Measurements from ENCODE around the gene ERAP2. TPM values are rescaled to one million over a fixed set of nuclear protein-coding genes. Genes with fewer than 3 reads are reported as not detected.

The ERAP2 gene, protein sequence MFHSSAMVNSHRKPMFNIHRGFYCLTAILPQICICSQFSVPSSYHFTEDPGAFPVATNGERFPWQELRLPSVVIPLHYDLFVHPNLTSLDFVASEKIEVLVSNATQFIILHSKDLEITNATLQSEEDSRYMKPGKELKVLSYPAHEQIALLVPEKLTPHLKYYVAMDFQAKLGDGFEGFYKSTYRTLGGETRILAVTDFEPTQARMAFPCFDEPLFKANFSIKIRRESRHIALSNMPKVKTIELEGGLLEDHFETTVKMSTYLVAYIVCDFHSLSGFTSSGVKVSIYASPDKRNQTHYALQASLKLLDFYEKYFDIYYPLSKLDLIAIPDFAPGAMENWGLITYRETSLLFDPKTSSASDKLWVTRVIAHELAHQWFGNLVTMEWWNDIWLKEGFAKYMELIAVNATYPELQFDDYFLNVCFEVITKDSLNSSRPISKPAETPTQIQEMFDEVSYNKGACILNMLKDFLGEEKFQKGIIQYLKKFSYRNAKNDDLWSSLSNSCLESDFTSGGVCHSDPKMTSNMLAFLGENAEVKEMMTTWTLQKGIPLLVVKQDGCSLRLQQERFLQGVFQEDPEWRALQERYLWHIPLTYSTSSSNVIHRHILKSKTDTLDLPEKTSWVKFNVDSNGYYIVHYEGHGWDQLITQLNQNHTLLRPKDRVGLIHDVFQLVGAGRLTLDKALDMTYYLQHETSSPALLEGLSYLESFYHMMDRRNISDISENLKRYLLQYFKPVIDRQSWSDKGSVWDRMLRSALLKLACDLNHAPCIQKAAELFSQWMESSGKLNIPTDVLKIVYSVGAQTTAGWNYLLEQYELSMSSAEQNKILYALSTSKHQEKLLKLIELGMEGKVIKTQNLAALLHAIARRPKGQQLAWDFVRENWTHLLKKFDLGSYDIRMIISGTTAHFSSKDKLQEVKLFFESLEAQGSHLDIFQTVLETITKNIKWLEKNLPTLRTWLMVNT
- 40.5 TPM for polyA plus RNA-seq (2013, experiment 1 of 2)
- polyA plus RNA-seq (2013, experiment 2 of 2), result 41.4 TPM

DNA sequence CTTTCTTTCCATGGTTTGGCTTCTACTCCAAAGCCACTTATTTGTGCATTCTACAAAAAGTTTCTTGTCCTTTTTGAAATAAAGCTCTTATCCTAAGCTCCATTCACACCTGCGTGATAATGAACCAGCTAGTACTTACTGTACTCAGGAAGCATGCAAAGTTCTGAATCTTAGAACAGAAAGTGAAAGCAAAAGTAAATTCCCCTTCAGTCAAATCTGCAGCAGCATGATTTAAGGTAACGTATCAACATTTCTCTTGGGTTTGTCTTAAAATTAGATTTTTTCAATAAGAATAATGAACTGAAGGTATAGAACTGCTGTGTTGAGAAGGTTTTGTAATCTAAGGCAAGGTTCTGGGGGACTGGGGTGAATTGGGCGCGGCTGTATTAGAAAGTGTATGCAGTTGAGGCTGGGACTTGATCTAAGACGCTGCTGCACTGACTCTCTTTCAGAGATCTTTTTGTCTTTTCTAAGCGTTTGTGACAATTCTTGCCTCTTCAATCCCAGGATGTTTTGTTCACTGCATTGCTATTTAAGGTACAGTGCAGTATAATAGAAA, at the start of gene ERAP2:
TSS of gene ERAP2 (plus strand) at position 209 of the 559 bp plus-strand sequence. CDS start 3,186 bp downstream, outside the sequence.
- peak; percentile 71 for DNase-seq
- H2BK5ac ChIP-seq (ENCODE audit: low read depth, low read length, poor library complexity, severe bottlenecking), result no peak within 1 kb of the TSS
- peak within 1 kb of the TSS; percentile 65 for H3K4me2 ChIP-seq (ENCODE audit: low read length, poor library complexity, severe bottlenecking)
- peak within 1 kb of the TSS; percentile 83 for H2AK5ac ChIP-seq (ENCODE audit: low read length, severe bottlenecking)
- peak within 1 kb of the TSS; percentile 58 for H2BK15ac ChIP-seq (ENCODE audit: low read depth, poor library complexity, severe bottlenecking)
- H3K27ac ChIP-seq (ENCODE audit: low read length, poor library complexity, severe bottlenecking), result peak within 1 kb of the TSS; percentile 33
- no peak within 1 kb of the TSS for H3K14ac ChIP-seq (ENCODE audit: low read length in 2 of 2)
- peaks cover 2% of the 10 kb centered on the region for H3K4me1 ChIP-seq (ENCODE audit: control insufficient read depth, insufficient read depth, low read depth, low read length)
- peak within 1 kb of the TSS; percentile 37 for H2BK120ac ChIP-seq (ENCODE audit: low read depth, low read length)
- H3K23ac ChIP-seq (ENCODE audit: low read length in 2 of 2), result no peak within 1 kb of the TSS
- peak within 1 kb of the TSS in 1 of 2 experiments; percentile 87 for H3K4me3 ChIP-seq (ENCODE audit: insufficient read depth in 1 of 2, low read depth in 1 of 2, low read length in 2 of 2)
- H3K9ac ChIP-seq (ENCODE audit: low read length), result peak within 1 kb of the TSS; percentile 93
- no peak within 1 kb of the TSS for H4K91ac ChIP-seq (ENCODE audit: low read length)
- peak within 1 kb of the TSS; percentile 13 for H3K4ac ChIP-seq (ENCODE audit: low read depth in 1 of 2, low read length in 2 of 2)
- WGBS, result 64% methylated on average over 5 of the region's 6 CpGs
- H3K36me3 ChIP-seq (ENCODE audit: control insufficient read depth in 1 of 2, insufficient read depth in 2 of 2, low read depth in 1 of 2, low read length in 2 of 2), result peaks cover 0 to 14% of the 10 kb centered on the region in 2 experiments
- H3K18ac ChIP-seq (ENCODE audit: low read depth in 1 of 2, low read length in 2 of 2), result peak within 1 kb of the TSS; percentile 8 to 31
- no peaks in the 10 kb centered on the region for H3K9me3 ChIP-seq (ENCODE audit: control insufficient read depth, low read length)
- peak within 1 kb of the TSS; percentile 28 to 66 for H2BK12ac ChIP-seq (ENCODE audit: low read length in 2 of 2)
- H3K27me3 ChIP-seq (ENCODE audit: control insufficient read depth in 1 of 2, insufficient read depth in 1 of 2, low read length in 2 of 2), result no peaks in the 10 kb centered on the region
- H4K8ac ChIP-seq (ENCODE audit: low read length), result peak within 1 kb of the TSS; percentile 85
- H2AFZ ChIP-seq (ENCODE audit: low read depth, low read length), result peak within 1 kb of the TSS; percentile 74
- H3K79me1 ChIP-seq (replicated peaks; ENCODE audit: low read length, poor library complexity, severe bottlenecking), result peaks cover 3% of the 10 kb centered on the region

DNA sequence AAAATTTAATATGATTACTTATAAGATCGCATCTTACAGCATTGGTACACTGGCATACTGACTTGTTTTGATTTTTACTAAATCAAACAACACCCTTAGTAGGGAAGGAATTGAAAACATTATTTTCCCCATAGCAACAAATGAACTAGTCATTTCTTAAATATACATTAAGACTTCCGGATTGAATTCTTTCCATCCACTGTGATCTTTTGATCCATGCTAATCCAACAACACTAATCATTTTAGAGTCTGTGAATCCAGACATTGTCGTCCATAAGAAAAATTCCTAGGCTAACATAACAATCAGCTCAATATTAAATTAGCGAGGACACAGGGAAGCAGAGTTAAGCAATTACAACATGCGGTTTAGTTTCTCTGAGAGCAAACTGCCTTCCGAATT, 47.0 kb upstream of the ERAP2 start:
- Histone ChIP-seq H3K4me1 (ENCODE audit: control insufficient read depth, insufficient read depth, low read depth, low read length) (peaks cover 2% of the 10 kb centered on the region), H2AK5ac (ENCODE audit: low read length, severe bottlenecking) (no peak overlapping the region), H3K36me3 (ENCODE audit: control insufficient read depth in 1 of 2, insufficient read depth in 2 of 2, low read depth in 1 of 2, low read length in 2 of 2) (no peaks in the 10 kb centered on the region), H3K27me3 (ENCODE audit: control insufficient read depth in 1 of 2, insufficient read depth in 1 of 2, low read length in 2 of 2) (no peaks in the 10 kb centered on the region), H3K18ac (ENCODE audit: low read depth in 1 of 2, low read length in 2 of 2) (no peak overlapping the region), H2AFZ (ENCODE audit: low read depth, low read length) (no peak overlapping the region), H3K9me3 (ENCODE audit: control insufficient read depth, low read length) (no peaks in the 10 kb centered on the region), H2BK5ac (ENCODE audit: low read depth, low read length, poor library complexity, severe bottlenecking) (no peak overlapping the region), H3K79me1 (replicated peaks; ENCODE audit: low read length, poor library complexity, severe bottlenecking) (no peaks in the 10 kb centered on the region), H4K8ac (ENCODE audit: low read length) (no peak overlapping the region), H3K14ac (ENCODE audit: low read length in 2 of 2) (no peak overlapping the region), H2BK15ac (ENCODE audit: low read depth, poor library complexity, severe bottlenecking) (no peak overlapping the region), H3K23ac (ENCODE audit: low read length in 2 of 2) (no peak overlapping the region), H2BK12ac (ENCODE audit: low read length in 2 of 2) (no peak overlapping the region), H4K91ac (ENCODE audit: low read length) (no peak overlapping the region), H3K4me2 (ENCODE audit: low read length, poor library complexity, severe bottlenecking) (no peak overlapping the region), H3K4ac (ENCODE audit: low read depth in 1 of 2, low read length in 2 of 2) (no peak overlapping the region), H3K9ac (ENCODE audit: low read length) (no peak overlapping the region), H3K27ac (ENCODE audit: low read length, poor library complexity, severe bottlenecking) (no peak overlapping the region), H3K4me3 (ENCODE audit: insufficient read depth in 1 of 2, low read depth in 1 of 2, low read length in 2 of 2) (no peak overlapping the region), H2BK120ac (ENCODE audit: low read depth, low read length) (no peak overlapping the region)
- DNase-seq, result no peak
- 89% methylated on average over 6 of the region's 6 CpGs for WGBS

DNA sequence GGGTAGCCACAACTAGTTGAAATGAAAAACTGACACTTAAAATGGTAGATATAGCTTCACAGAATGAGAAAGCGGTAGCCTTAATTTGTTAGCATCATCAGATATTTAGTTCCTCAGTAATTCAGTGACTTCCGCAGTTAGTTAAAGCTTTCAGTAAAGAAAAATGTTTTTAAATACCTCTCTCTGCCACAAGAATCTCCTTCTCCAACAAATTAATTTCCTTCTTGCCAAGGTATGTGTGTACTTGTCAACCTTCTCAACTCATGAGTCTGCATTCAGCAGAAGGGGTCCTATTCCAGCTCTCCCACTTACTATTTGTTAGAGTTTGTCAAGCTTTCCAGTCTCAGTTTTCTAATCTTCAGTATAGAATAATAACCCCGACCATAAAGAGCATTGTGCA, 42.3 kb upstream of the ERAP2 start:
- Histone ChIP-seq H3K27ac (ENCODE audit: low read length, poor library complexity, severe bottlenecking) (no peak overlapping the region), H3K4ac (ENCODE audit: low read depth in 1 of 2, low read length in 2 of 2) (no peak overlapping the region), H2AK5ac (ENCODE audit: low read length, severe bottlenecking) (no peak overlapping the region), H3K4me1 (ENCODE audit: control insufficient read depth, insufficient read depth, low read depth, low read length) (no peaks in the 10 kb centered on the region), H2BK15ac (ENCODE audit: low read depth, poor library complexity, severe bottlenecking) (no peak overlapping the region), H3K27me3 (ENCODE audit: control insufficient read depth in 1 of 2, insufficient read depth in 1 of 2, low read length in 2 of 2) (no peaks in the 10 kb centered on the region), H3K4me2 (ENCODE audit: low read length, poor library complexity, severe bottlenecking) (no peak overlapping the region), H3K9ac (ENCODE audit: low read length) (no peak overlapping the region), H2BK120ac (ENCODE audit: low read depth, low read length) (no peak overlapping the region), H3K9me3 (ENCODE audit: control insufficient read depth, low read length) (no peaks in the 10 kb centered on the region), H4K91ac (ENCODE audit: low read length) (no peak overlapping the region), H3K23ac (ENCODE audit: low read length in 2 of 2) (no peak overlapping the region), H4K8ac (ENCODE audit: low read length) (no peak overlapping the region), H3K14ac (ENCODE audit: low read length in 2 of 2) (no peak overlapping the region), H2BK5ac (ENCODE audit: low read depth, low read length, poor library complexity, severe bottlenecking) (no peak overlapping the region), H3K36me3 (ENCODE audit: control insufficient read depth in 1 of 2, insufficient read depth in 2 of 2, low read depth in 1 of 2, low read length in 2 of 2) (no peaks in the 10 kb centered on the region), H3K79me1 (replicated peaks; ENCODE audit: low read length, poor library complexity, severe bottlenecking) (no peaks in the 10 kb centered on the region), H3K18ac (ENCODE audit: low read depth in 1 of 2, low read length in 2 of 2) (no peak overlapping the region), H3K4me3 (ENCODE audit: insufficient read depth in 1 of 2, low read depth in 1 of 2, low read length in 2 of 2) (no peak overlapping the region), H2AFZ (ENCODE audit: low read depth, low read length) (no peak overlapping the region), H2BK12ac (ENCODE audit: low read length in 2 of 2) (no peak overlapping the region)
- WGBS, result 100% methylated on average over 2 of the region's 3 CpGs
- DNase-seq, result no peak

Data from mesenchymal stem cell (in vitro differentiated cells and primary cell).